A673 (cell line): ENCODE results near the gene ENO1. TPM values are rescaled to one million over a fixed set of nuclear protein-coding genes. Genes with fewer than 3 reads are reported as not detected.

Source experiments
- BruUV-seq: library from RNA; stranded (reverse); fragments of 400-500 nt; replicated peaks from 2 replicates; lab custom pipeline; 2021; lab: Mats Ljungman, UMichigan
- CTCF ChIA-PET: fragments of 300-600 bp; sonication (Branson Sonifier 250); formaldehyde crosslinking; loops from one replicate; lab custom pipeline; 2022; ENCODE audit warnings: antibody characterized with exemption; lab: Charles Lee
- POLR2A ChIA-PET: fragments of 300-600 bp; sonication (Branson Sonifier 250); formaldehyde crosslinking; loops from one replicate; lab custom pipeline; 2022; ENCODE audit warnings: antibody characterized with exemption; ENCODE audit not compliant: low non-redundant PET; lab: Charles Lee
- DNase-seq: peaks from one replicate; pipeline ENCODE4 v3.0.0-alpha.2; 2015; ENCODE audit warnings: low spot score
- H3K27ac ChIP-seq: fragments of 200-600 bp; sonication (generic); 2 replicates; pipeline ENCODE4 v1.5.1; 2016; ENCODE audit warnings: mixed run types, low read depth, mild to moderate bottlenecking, mixed read lengths, antibody characterized with exemption, low read length; ENCODE audit not compliant: poor library complexity, severe bottlenecking
- H3K27me3 ChIP-seq: fragments of 200-600 bp; sonication (generic); replicated peaks from 2 replicates; pipeline ENCODE4 v1.6.1; 2017; ENCODE audit warnings: mixed run types, low read depth, mild to moderate bottlenecking, mixed read lengths, antibody characterized with exemption, low read length; ENCODE audit not compliant: insufficient read depth, poor library complexity
- H3K36me3 ChIP-seq: fragments of 200-600 bp; sonication (generic); 2 replicates; pipeline ENCODE4 v1.6.1; 2016; ENCODE audit warnings: mixed run types, mild to moderate bottlenecking, mixed read lengths, antibody characterized with exemption, low read length; ENCODE audit not compliant: insufficient read depth, poor library complexity, severe bottlenecking
- H3K4me1 ChIP-seq: fragments of 200-600 bp; sonication (generic); 2 replicates; pipeline ENCODE4 v1.6.1; 2017; ENCODE audit warnings: mixed run types, mild to moderate bottlenecking, mixed read lengths, antibody characterized with exemption, low read length; ENCODE audit not compliant: insufficient read depth, poor library complexity, severe bottlenecking
- H3K4me3 ChIP-seq: fragments of 200-600 bp; sonication (generic); 2 replicates; pipeline ENCODE4 v1.5.1; 2016; ENCODE audit warnings: low read depth, mixed run types, mild to moderate bottlenecking, mixed read lengths, low read length; ENCODE audit not compliant: poor library complexity, severe bottlenecking
- H3K9me3 ChIP-seq: fragments of 200-600 bp; sonication (generic); 2 replicates; pipeline ENCODE4 v1.6.1; 2016; ENCODE audit warnings: mixed run types, low read depth, mild to moderate bottlenecking, mixed read lengths, antibody characterized with exemption, low read length; ENCODE audit not compliant: poor library complexity, severe bottlenecking
- EZH2 ChIP-seq: fragments of 200-600 bp; sonication (generic); IDR thresholded peaks from 2 replicates; pipeline ENCODE4 v1.6.1; 2017; ENCODE audit warnings: borderline replicate concordance, low read depth, mild to moderate bottlenecking, mixed read lengths, antibody characterized with exemption, low read length; ENCODE audit not compliant: poor library complexity, severe bottlenecking
- intact Hi-C: fragments of 100-400 bp; cut with micrococcal nuclease; formaldehyde crosslinking; loops from one replicate; pipeline ENCODE4 v1.10.0; 2022; ENCODE audit not compliant: unreplicated experiment
- total RNA-seq: library from RNA; stranded (reverse); gene quantifications from 2 replicates; pipeline ENCODE4 v1.2.3, GENCODE V29; 2021
- TF ChIP-seq, protein P1 (sequence below): fragments of 300-800, 200-600 bp; sonication (generic); conservative IDR thresholded peaks from 2 replicates; pipeline ENCODE4 v1.5.1; 2017; ENCODE audit warnings: low read depth, mild to moderate bottlenecking, antibody characterized with exemption, low read length, moderate library complexity, mixed read lengths

The ENO1 gene
- total RNA-seq, 1 experiment from 2014 or later: 2,659 TPM

DNA sequence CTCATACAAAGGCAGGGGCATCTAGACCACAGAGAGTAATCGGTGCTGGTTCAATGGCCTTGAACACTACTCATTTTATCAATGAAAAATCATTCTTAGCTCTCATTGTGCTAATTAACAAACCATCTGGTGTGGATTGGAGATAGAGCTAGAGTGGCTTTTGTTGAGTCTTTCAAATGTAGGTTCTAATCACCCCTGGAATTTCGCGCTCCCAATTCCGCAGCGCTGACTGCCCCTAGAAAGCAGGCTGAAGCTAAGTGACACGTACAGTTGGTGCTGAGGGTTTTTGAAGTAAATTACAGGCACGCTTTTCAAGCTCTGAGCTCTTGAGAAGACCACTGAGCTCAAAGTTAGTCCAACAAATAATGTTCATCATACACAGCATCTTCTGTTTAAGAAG, 36.0 kb upstream of the ENO1 start:
- CTCF ChIA-PET: no interaction called here
- no TSS peak for BruUV-seq
- intact Hi-C loops: no loop called here
- Histone ChIP-seq H3K4me1 (no peaks in the 10 kb centered on the region), H3K9me3 (no peaks in the 10 kb centered on the region), H3K36me3 (no peaks in the 10 kb centered on the region), H3K27ac (no peak overlapping the region), H3K4me3 (no peak overlapping the region), H3K27me3 (no peaks in the 10 kb centered on the region)
- no peak for TF ChIP-seq EZH2
- TF ChIP-seq, protein P1, sequence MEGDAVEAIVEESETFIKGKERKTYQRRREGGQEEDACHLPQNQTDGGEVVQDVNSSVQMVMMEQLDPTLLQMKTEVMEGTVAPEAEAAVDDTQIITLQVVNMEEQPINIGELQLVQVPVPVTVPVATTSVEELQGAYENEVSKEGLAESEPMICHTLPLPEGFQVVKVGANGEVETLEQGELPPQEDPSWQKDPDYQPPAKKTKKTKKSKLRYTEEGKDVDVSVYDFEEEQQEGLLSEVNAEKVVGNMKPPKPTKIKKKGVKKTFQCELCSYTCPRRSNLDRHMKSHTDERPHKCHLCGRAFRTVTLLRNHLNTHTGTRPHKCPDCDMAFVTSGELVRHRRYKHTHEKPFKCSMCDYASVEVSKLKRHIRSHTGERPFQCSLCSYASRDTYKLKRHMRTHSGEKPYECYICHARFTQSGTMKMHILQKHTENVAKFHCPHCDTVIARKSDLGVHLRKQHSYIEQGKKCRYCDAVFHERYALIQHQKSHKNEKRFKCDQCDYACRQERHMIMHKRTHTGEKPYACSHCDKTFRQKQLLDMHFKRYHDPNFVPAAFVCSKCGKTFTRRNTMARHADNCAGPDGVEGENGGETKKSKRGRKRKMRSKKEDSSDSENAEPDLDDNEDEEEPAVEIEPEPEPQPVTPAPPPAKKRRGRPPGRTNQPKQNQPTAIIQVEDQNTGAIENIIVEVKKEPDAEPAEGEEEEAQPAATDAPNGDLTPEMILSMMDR: no peak
- no peak for DNase-seq
- POLR2A ChIA-PET: no interaction called here

GRCh38 chr1:8913457-8913856, 35.0 kb upstream of the ENO1 start:
- CTCF ChIA-PET: no interaction called here

GRCh38 chr1:8911416-8912309, 33.2 kb upstream of the ENO1 start:
- POLR2A ChIA-PET: no interaction called here
- intact Hi-C loops: no loop called here
- no peaks in the 10 kb centered on the region for H3K36me3 ChIP-seq
- CTCF ChIA-PET: no interaction called here
- no peaks in the 10 kb centered on the region for H3K27me3 ChIP-seq
- TF ChIP-seq EZH2: no peak
- no peaks in the 10 kb centered on the region for H3K9me3 ChIP-seq
- H3K27ac ChIP-seq: no peak overlapping the region
- no TSS peak for BruUV-seq
- no peak overlapping the region for H3K4me3 ChIP-seq
- no peak for DNase-seq
- H3K4me1 ChIP-seq: no peaks in the 10 kb centered on the region

More at GRCh38 chr1:8913457-8913856, 35.0 kb upstream of the ENO1 start:
- Histone ChIP-seq H3K27ac (no peak overlapping the region), H3K36me3 (no peaks in the 10 kb centered on the region), H3K4me3 (no peak overlapping the region), H3K4me1 (no peaks in the 10 kb centered on the region), H3K9me3 (no peaks in the 10 kb centered on the region), H3K27me3 (no peaks in the 10 kb centered on the region)
- POLR2A ChIA-PET: no interaction called here
- BruUV-seq: no TSS peak
- DNase-seq: no peak
- TF ChIP-seq, protein P1: no peak
- TF ChIP-seq EZH2: no peak
- intact Hi-C loops: no loop called here
